KOPT-K1 (cell line): ENCODE results near the gene KIF5C.
"Not testable (repeated sequence)": the region's sequence is repeated elsewhere in the genome, so short reads cannot be mapped to it uniquely, and the experiment has no call there.

Source experiments
- H3K27ac ChIP-seq: fragments of 200-600 bp; sonication (generic); 2 replicates; pipeline ENCODE4 v1.5.1; 2016; ENCODE audit warnings: antibody characterized with exemption, mild to moderate bottlenecking, low read depth, low read length; ENCODE audit not compliant: poor library complexity, severe bottlenecking
- H3K36me3 ChIP-seq: fragments of 200-600 bp; sonication (generic); 2 replicates; pipeline ENCODE4 v1.5.1; 2017; ENCODE audit warnings: antibody characterized with exemption, mild to moderate bottlenecking, low read length, moderate library complexity; ENCODE audit not compliant: insufficient read depth
- H3K9me3 ChIP-seq: fragments of 200-600 bp; sonication (generic); 2 replicates; pipeline ENCODE4 v1.5.1; 2017; ENCODE audit warnings: antibody characterized with exemption, low read length, mild to moderate bottlenecking; ENCODE audit not compliant: insufficient read depth, poor library complexity, severe bottlenecking

KIF5C gene

GRCh38 chr2:148978706-148979105 lies 103.7 kb downstream of the KIF5C start:
- no peak overlapping the region for H3K27ac ChIP-seq
- no peaks in the 10 kb centered on the region for H3K9me3 ChIP-seq
- no peaks in the 10 kb centered on the region for H3K36me3 ChIP-seq

GRCh38 chr2:148979164-148979918 lies 104.3 kb downstream of the KIF5C start:
- Histone ChIP-seq H3K9me3 (no peaks in the 10 kb centered on the region), H3K36me3 (no peaks in the 10 kb centered on the region), H3K27ac (no peak overlapping the region)

GRCh38 chr2:148979919-148980277 lies 104.9 kb downstream of the KIF5C start:
- Histone ChIP-seq H3K27ac (no peak overlapping the region), H3K9me3 (no peaks in the 10 kb centered on the region), H3K36me3 (no peaks in the 10 kb centered on the region)

GRCh38 chr2:148980496-148980895 lies 105.5 kb downstream of the KIF5C start:
- not testable (repeated sequence) for H3K36me3 ChIP-seq, H3K27ac ChIP-seq, H3K9me3 ChIP-seq

- Histone ChIP-seq H3K36me3 (no peaks in the 10 kb centered on the region), H3K9me3 (no peaks in the 10 kb centered on the region), H3K27ac (no peak overlapping the region)
These were observed 106.3 kb downstream of the KIF5C start for GRCh38 chr2:148981324-148981723.

- Histone ChIP-seq H3K9me3 (no peaks in the 10 kb centered on the region), H3K27ac (no peak overlapping the region), H3K36me3 (no peaks in the 10 kb centered on the region)
These were observed 106.8 kb downstream of the KIF5C start for GRCh38 chr2:148981781-148982180.

- Histone ChIP-seq H3K36me3 (no peaks in the 10 kb centered on the region), H3K27ac (no peak overlapping the region), H3K9me3 (no peaks in the 10 kb centered on the region)
These were observed 107.3 kb downstream of the KIF5C start for GRCh38 chr2:148982282-148982681.

GRCh38 chr2:148983896-148984295 lies 108.9 kb downstream of the KIF5C start:
- H3K9me3 ChIP-seq, result no peaks in the 10 kb centered on the region
- no peaks in the 10 kb centered on the region for H3K36me3 ChIP-seq
- no peak overlapping the region for H3K27ac ChIP-seq

- Histone ChIP-seq H3K27ac (no peak overlapping the region), H3K9me3 (no peaks in the 10 kb centered on the region), H3K36me3 (no peaks in the 10 kb centered on the region)
These were observed 109.4 kb downstream of the KIF5C start for GRCh38 chr2:148984449-148984848.

- Histone ChIP-seq H3K36me3 (no peaks in the 10 kb centered on the region), H3K9me3 (no peaks in the 10 kb centered on the region)
These were observed 112.3 kb downstream of the KIF5C start for GRCh38 chr2:148987286-148987685.

GRCh38 chr2:148988337-148988736 lies 113.3 kb downstream of the KIF5C start:
- H3K36me3 ChIP-seq, result no peaks in the 10 kb centered on the region
- H3K27ac ChIP-seq, result no peak overlapping the region
- H3K9me3 ChIP-seq, result no peaks in the 10 kb centered on the region

More at GRCh38 chr2:148987286-148987685, 112.3 kb downstream of the KIF5C start:
- no peak overlapping the region for H3K27ac ChIP-seq

- Histone ChIP-seq H3K36me3 (no peaks in the 10 kb centered on the region), H3K27ac (no peak overlapping the region), H3K9me3 (no peaks in the 10 kb centered on the region)
These were observed 115.0 kb downstream of the KIF5C start for GRCh38 chr2:148989882-148990493.

GRCh38 chr2:148990968-148991367 lies 115.9 kb downstream of the KIF5C start:
- H3K36me3 ChIP-seq, result no peaks in the 10 kb centered on the region
- no peak overlapping the region for H3K27ac ChIP-seq
- H3K9me3 ChIP-seq, result no peaks in the 10 kb centered on the region

- Histone ChIP-seq H3K27ac (no peak overlapping the region), H3K36me3 (no peaks in the 10 kb centered on the region), H3K9me3 (no peaks in the 10 kb centered on the region)
These were observed 117.4 kb downstream of the KIF5C start for GRCh38 chr2:148992448-148992847.

- no peaks in the 10 kb centered on the region for H3K36me3 ChIP-seq
- H3K27ac ChIP-seq, result no peak overlapping the region
- no peaks in the 10 kb centered on the region for H3K9me3 ChIP-seq
These were observed 118.3 kb downstream of the KIF5C start for GRCh38 chr2:148993351-148993750.

GRCh38 chr2:148994341-148994740 lies 119.3 kb downstream of the KIF5C start:
- Histone ChIP-seq H3K27ac (no peak overlapping the region), H3K36me3 (no peaks in the 10 kb centered on the region), H3K9me3 (no peaks in the 10 kb centered on the region)
